ENCODE results near the gene ORMDL3. TPM values are rescaled to one million over a fixed set of nuclear protein-coding genes. Genes with fewer than 3 reads are reported as not detected.

The ORMDL3 gene
- total and polyA plus RNA-seq, 10 of the 15 experiments (the other 5 are each of a cell fraction or from before 2014, with no cell fraction given), result 8.8 to 98.1 (median 49.9) TPM

GRCh38 chr17:39923836-39924690 is 3.3 kb downstream of the ORMDL3 start:
- Histone ChIP-seq H4K20me1 (ENCODE audit: control insufficient read depth, insufficient read depth) (no peaks in the 10 kb centered on the region), H3K36me3 (ENCODE audit: control insufficient read depth in 2 of 2, insufficient read depth in 2 of 2, low read length in 1 of 2) (peaks cover 15% of the 10 kb centered on the region in 2 experiments; a peak in 3 of 4 replicates), H3K4me1 (ENCODE audit: control insufficient read depth, insufficient read depth, low read length) (peaks cover 40% of the 10 kb centered on the region), H3K4me3 (peak overlapping the region; percentile 87; the same call in 1 of the 2 replicates), H3K79me2 (ENCODE audit: control insufficient read depth, insufficient read depth, low read length) (peaks cover 58% of the 10 kb centered on the region), H3K9ac (ENCODE audit: control insufficient read depth, insufficient read depth, low read length) (peak overlapping the region; percentile 83; the same call in 1 of the 2 replicates), H2AFZ (ENCODE audit: control insufficient read depth, low read depth, low read length) (no peak overlapping the region), H3K9me3 (replicated peaks; ENCODE audit: control insufficient read depth, insufficient read depth, low read length) (no peaks in the 10 kb centered on the region; the same call in 2 of the 3 replicates), H3K27ac (ENCODE audit: control insufficient read depth, insufficient read depth) (peak overlapping the region; percentile 19), H3K27me3 (replicated peaks in 1 of 2; ENCODE audit: control insufficient read depth in 2 of 2, insufficient read depth in 2 of 2, low read length in 1 of 2) (no peaks in the 10 kb centered on the region), H3K4me2 (ENCODE audit: control insufficient read depth, insufficient read depth) (peak overlapping the region; percentile 89)
- ChIA-PET RAD21 (ENCODE audit: unreplicated experiment) (interaction anchor here (1.3 to 4.2 kb wide), 3 partner anchors 9 to 56 kb away, joined by 4 to 35 read pairs (median 8); partner anchors contain the start of gene PSMD3), SMC1A (ENCODE audit: uncharacterized antibody, unreplicated experiment) (interaction anchor here (1.1 to 1.3 kb wide), 2 partner anchors 16 to 19 kb away, joined by 3 to 4 read pairs; no protein-coding TSS in a partner anchor), POLR2A (interaction anchor here (1.5 to 6.4 kb wide), 2 partner anchors 9 to 15 kb away, joined by 8 to 64 read pairs; no protein-coding TSS in a partner anchor), CTCF (interaction anchor here (1.0 to 1.5 kb wide), 3 partner anchors 9 to 55 kb away, joined by 3 to 4 read pairs (median 4); no protein-coding TSS in a partner anchor)
- WGBS (ENCODE audit: insufficient coverage, insufficient replicate concordance, low lambda C conversion rate, missing lambda C conversion rate), result 89% methylated on average over 16 of the region's 17 CpGs
- no peak for DNase-seq (ENCODE audit: low read depth, low spot score)
- ATAC-seq, result no peak
- no peak for FAIRE-seq
- no TSS peak for BruUV-seq (replicated peaks)
- intact Hi-C loops (cut with micrococcal nuclease; ENCODE audit: unreplicated experiment) (no loop called here), in situ Hi-C loops (cut with MboI) (no loop called here)
- TF ChIP-seq SUPT20H (IDR thresholded peaks at IDR 0.05; ENCODE audit: borderline replicate concordance, control insufficient read depth, low read depth, low read length) (no peak), IRF5 (IDR thresholded peaks at IDR 0.05; ENCODE audit: borderline replicate concordance) (no peak), BHLHE40 (IDR thresholded peaks at IDR 0.05; ENCODE audit: borderline replicate concordance in 1 of 2, low read depth in 2 of 2, low read length in 1 of 2) (no peak), ZNF207 (IDR thresholded peaks at IDR 0.05; ENCODE audit: borderline replicate concordance) (no peak), SP1 (IDR thresholded peaks at IDR 0.05; ENCODE audit: low read depth, low read length) (no peak), STAT3 (IDR thresholded peaks at IDR 0.05; ENCODE audit: low read depth, low read length) (no peak), BMI1 (IDR thresholded peaks at IDR 0.05; ENCODE audit: borderline replicate concordance) (no peak), MEF2B (IDR thresholded peaks at IDR 0.05; ENCODE audit: partially characterized antibody, poor library complexity, severe bottlenecking) (peak; percentile 17), STAT1 (conservative IDR thresholded peaks at IDR 0.05) (no peak), RB1 (IDR thresholded peaks at IDR 0.05; ENCODE audit: borderline replicate concordance) (no peak), CTCF (IDR thresholded peaks at IDR 0.05 in 2 of 3, conservative IDR thresholded peaks at IDR 0.05 in 1 of 3; ENCODE audit: control insufficient read depth in 2 of 3, extremely low read depth in 1 of 3, insufficient read depth in 1 of 3, low read depth in 3 of 3, low read length in 3 of 3) (peak in 2 of 3 experiments; percentile 7 to 10; a peak in 1 of 6 replicates), SUZ12 (IDR thresholded peaks at IDR 0.05; ENCODE audit: unreplicated experiment) (no peak), TBL1XR1 (IDR thresholded peaks at IDR 0.05; ENCODE audit: low read depth, low read length) (no peak), NR2F1 (conservative IDR thresholded peaks at IDR 0.05) (no peak), RAD51 (IDR thresholded peaks at IDR 0.05) (no peak)

Data from GM12878 (cell line).